OCI-LY7 (cell line): ENCODE results near the gene CLSTN2. TPM values are rescaled to one million over a fixed set of nuclear protein-coding genes. Genes with fewer than 3 reads are reported as not detected.

ENCODE experiments used
- BruUV-seq: library from RNA; stranded (reverse); fragments of 400-500 nt; replicated peaks from 2 replicates; lab custom pipeline; 2021; lab: Mats Ljungman, UMichigan
- CTCF ChIA-PET: fragments of 300-600 bp; sonication (Branson Sonifier 250); formaldehyde crosslinking; loops from one replicate; lab custom pipeline; 2022; ENCODE audit warnings: antibody characterized with exemption; ENCODE audit not compliant: unreplicated experiment; lab: Charles Lee
- POLR2A ChIA-PET: fragments of 300-600 bp; sonication (Branson Sonifier 250); formaldehyde crosslinking; loops from one replicate; lab custom pipeline; 2022; ENCODE audit warnings: antibody characterized with exemption; lab: Charles Lee
- DNase-seq: peaks from one replicate; pipeline ENCODE4 v3.0.0-alpha.2; 2015; ENCODE audit warnings: low spot score
- H2AFZ ChIP-seq: fragments of 200-600 bp; sonication (generic), shearing (Covaris generic); 2 replicates; pipeline ENCODE4 v1.6.1; 2014; ENCODE audit warnings: mild to moderate bottlenecking, antibody characterized with exemption, low read length, moderate library complexity
- H3K27ac ChIP-seq: fragments of 200-600 bp; sonication (generic); 2 replicates; pipeline ENCODE4 v1.5.1; 2014; ENCODE audit warnings: mixed run types, low read depth, mild to moderate bottlenecking, moderate library complexity, low read length, inconsistent platforms; ENCODE audit not compliant: poor library complexity, severe bottlenecking
- H3K36me3 ChIP-seq: fragments of 200-600 bp; sonication (generic); 2 replicates; pipeline ENCODE4 v1.6.1; 2014; ENCODE audit warnings: mild to moderate bottlenecking, antibody characterized with exemption, low read length, moderate library complexity, mixed read lengths; ENCODE audit not compliant: insufficient read depth
- H3K4me1 ChIP-seq: fragments of 200-600 bp; sonication (generic); 2 replicates; pipeline ENCODE4 v1.5.1; 2014; ENCODE audit warnings: mild to moderate bottlenecking, low read length; ENCODE audit not compliant: insufficient read depth, poor library complexity, severe bottlenecking
- H3K4me2 ChIP-seq: fragments of 200-600 bp; sonication (generic); 2 replicates; pipeline ENCODE4 v1.6.1; 2014; ENCODE audit warnings: mild to moderate bottlenecking, low read length
- H3K4me3 ChIP-seq: fragments of 200-600 bp; sonication (generic); 2 replicates; pipeline ENCODE4 v1.5.1; 2014; ENCODE audit warnings: mild to moderate bottlenecking, low read depth, low read length; ENCODE audit not compliant: poor library complexity, severe bottlenecking
- H3K79me2 ChIP-seq: fragments of 200-600 bp; sonication (generic); 2 replicates; pipeline ENCODE4 v1.6.1; 2016; ENCODE audit warnings: low read depth, mild to moderate bottlenecking, low read length, moderate library complexity, mixed read lengths; ENCODE audit not compliant: insufficient read depth
- H3K9me2 ChIP-seq: fragments of 200-600 bp; sonication (generic); 2 replicates; pipeline ENCODE4 v1.6.1; 2016; ENCODE audit warnings: mild to moderate bottlenecking, low read length, mixed read lengths; ENCODE audit not compliant: insufficient read depth
- H3K9me3 ChIP-seq: fragments of 200-600 bp; sonication (generic); 2 replicates; pipeline ENCODE4 v1.6.1; 2014; ENCODE audit warnings: mild to moderate bottlenecking, mixed run types, low read length, mixed read lengths
- H4K20me1 ChIP-seq: fragments of 200-600 bp; sonication (generic); 2 replicates; pipeline ENCODE4 v1.6.1; 2014; ENCODE audit warnings: mild to moderate bottlenecking, antibody characterized with exemption, low read length, moderate library complexity, mixed read lengths; ENCODE audit not compliant: insufficient read depth
- CTCF ChIP-seq: fragments of 200-600 bp; sonication (generic); conservative IDR thresholded peaks from 2 replicates; pipeline ENCODE4 v1.5.1; 2014; ENCODE audit warnings: mild to moderate bottlenecking, antibody characterized with exemption, low read length, moderate library complexity, mixed read lengths
- EZH2phosphoT487 ChIP-seq: fragments of 200-600 bp; sonication (generic); IDR thresholded peaks from 2 replicates; pipeline ENCODE4 v1.6.1; 2018; ENCODE audit warnings: low read depth, borderline replicate concordance, mild to moderate bottlenecking, mixed run types, antibody characterized with exemption, low read length, moderate library complexity, mixed read lengths
- intact Hi-C: fragments of 100-400 bp; cut with micrococcal nuclease; formaldehyde crosslinking; loops from one replicate; pipeline ENCODE4 v1.10.0; 2022; ENCODE audit not compliant: unreplicated experiment
- total RNA-seq, 2 experiments: library from RNA; depleted of rRNA in 1 of 2; stranded (reverse); fragments of >200 nt in 1 of 2; shearing (Covaris generic) in 1 of 2; gene quantifications; 2 replicates each; pipeline ENCODE4 v1.2.3, GENCODE V29; 2014 to 2022

CLSTN2 gene
- total RNA-seq, 2 experiments from 2014 or later, result not detected

GRCh38 chr3:140018556-140018955 lies 83.6 kb downstream of the CLSTN2 start:
- no TSS peak for BruUV-seq
- TF ChIP-seq CTCF, result no peak
- no peak for TF ChIP-seq EZH2phosphoT487

GRCh38 chr3:140019946-140020345 lies 85.0 kb downstream of the CLSTN2 start:
- no peak overlapping the region for H3K4me2 ChIP-seq
- DNase-seq, result no peak
- H3K27ac ChIP-seq, result no peak overlapping the region
- no TSS peak for BruUV-seq
- no peaks in the 10 kb centered on the region for H3K9me3 ChIP-seq
- TF ChIP-seq EZH2phosphoT487 (no peak), CTCF (no peak)
- intact Hi-C loops, result no loop called here
- no peaks in the 10 kb centered on the region for H3K4me1 ChIP-seq
- ChIA-PET POLR2A (no interaction called here), CTCF (no interaction called here)
- no peaks in the 10 kb centered on the region for H4K20me1 ChIP-seq
- H3K4me3 ChIP-seq, result no peak overlapping the region
- no peaks in the 10 kb centered on the region for H3K36me3 ChIP-seq
- H2AFZ ChIP-seq, result no peak overlapping the region
- H3K79me2 ChIP-seq, result no peaks in the 10 kb centered on the region
- no peaks in the 10 kb centered on the region for H3K9me2 ChIP-seq

More at GRCh38 chr3:140018556-140018955, 83.6 kb downstream of the CLSTN2 start:
- Histone ChIP-seq H4K20me1 (no peaks in the 10 kb centered on the region), H3K9me3 (no peaks in the 10 kb centered on the region), H2AFZ (no peak overlapping the region), H3K36me3 (no peaks in the 10 kb centered on the region), H3K9me2 (no peaks in the 10 kb centered on the region), H3K27ac (no peak overlapping the region), H3K4me2 (no peak overlapping the region), H3K4me1 (no peaks in the 10 kb centered on the region), H3K4me3 (no peak overlapping the region), H3K79me2 (no peaks in the 10 kb centered on the region)
- intact Hi-C loops, result no loop called here
- ChIA-PET CTCF (no interaction called here), POLR2A (interaction anchor here (0.6 kb wide), 1 partner anchor 846 kb away, joined by 3 read pairs; no protein-coding TSS in a partner anchor)
- DNase-seq, result no peak

- Histone ChIP-seq H3K4me3 (no peak overlapping the region), H2AFZ (no peak overlapping the region), H3K79me2 (no peaks in the 10 kb centered on the region), H3K4me1 (no peaks in the 10 kb centered on the region), H3K36me3 (no peaks in the 10 kb centered on the region), H4K20me1 (no peaks in the 10 kb centered on the region), H3K4me2 (no peak overlapping the region), H3K9me3 (no peaks in the 10 kb centered on the region), H3K27ac (no peak overlapping the region), H3K9me2 (no peaks in the 10 kb centered on the region)
- DNase-seq, result no peak
- CTCF ChIA-PET, result no interaction called here
- no peak for TF ChIP-seq CTCF
- TF ChIP-seq EZH2phosphoT487, result no peak
- POLR2A ChIA-PET, result interaction anchor here (0.6 kb wide), 1 partner anchor 11 kb away, joined by 3 read pairs; no protein-coding TSS in a partner anchor
- no TSS peak for BruUV-seq
- intact Hi-C loops, result no loop called here
These were observed 85.6 kb downstream of the CLSTN2 start for GRCh38 chr3:140020541-140020940.
